GM19397 (cell line): ENCODE results near the gene PPP3CB.

Experiments
- ATAC-seq: cut with Tn5 transposase; IDR thresholded peaks from one replicate; pipeline ENCODE4 v1.9.1; 2021; ENCODE audit warnings: mild to moderate bottlenecking, moderate library complexity; ENCODE audit not compliant: unreplicated experiment

The PPP3CB gene

GRCh38 chr10:73485320-73485719, 10.5 kb downstream of the PPP3CB start:
- ATAC-seq: no peak

GRCh38 chr10:73480158-73480557, 15.7 kb downstream of the PPP3CB start:
- ATAC-seq: no peak

- ATAC-seq: no peak
These were observed 17.2 kb downstream of the PPP3CB start for GRCh38 chr10:73478636-73479035.

- no peak for ATAC-seq
These were observed 24.6 kb downstream of the PPP3CB start for GRCh38 chr10:73471226-73471625.

- ATAC-seq: no peak
These were observed 26.2 kb downstream of the PPP3CB start for GRCh38 chr10:73469579-73469978.

GRCh38 chr10:73467206-73467605, 28.6 kb downstream of the PPP3CB start:
- no peak for ATAC-seq

GRCh38 chr10:73465978-73466726, 29.7 kb downstream of the PPP3CB start:
- no peak for ATAC-seq

- ATAC-seq: no peak
These were observed 34.9 kb downstream of the PPP3CB start for GRCh38 chr10:73460897-73461296.

- no peak for ATAC-seq
These were observed 36.0 kb downstream of the PPP3CB start for GRCh38 chr10:73459683-73460314.

GRCh38 chr10:73456187-73456890, 39.5 kb downstream of the PPP3CB start:
- ATAC-seq: no peak

- ATAC-seq: no peak
These were observed 46.7 kb downstream of the PPP3CB start for GRCh38 chr10:73449113-73449512.

- no peak for ATAC-seq
These were observed 47.4 kb downstream of the PPP3CB start for GRCh38 chr10:73448384-73448783.

- no peak for ATAC-seq
These were observed 48.9 kb downstream of the PPP3CB start for GRCh38 chr10:73446926-73447325.

GRCh38 chr10:73444457-73444856, 51.4 kb downstream of the PPP3CB start:
- no peak for ATAC-seq

GRCh38 chr10:73439605-73440312, 56.1 kb downstream of the PPP3CB start:
- no peak for ATAC-seq

GRCh38 chr10:73439055-73439454, 56.8 kb downstream of the PPP3CB start:
- no peak for ATAC-seq

- no peak for ATAC-seq
These were observed 62.3 kb downstream of the PPP3CB start, which contains the start of gene MSS51 for GRCh38 chr10:73433538-73433867. MSS51 (minus strand) TSS chr10:73433561; CDS start chr10:73428284, 5,277 bp downstream.

- no peak for ATAC-seq
These were observed 62.9 kb downstream of the PPP3CB start for GRCh38 chr10:73432646-73433537.

GRCh38 chr10:73426318-73426717, 69.5 kb downstream of the PPP3CB start:
- no peak for ATAC-seq

GRCh38 chr10:73424478-73424877, 71.3 kb downstream of the PPP3CB start:
- no peak for ATAC-seq
